Peyer's patch (tissue), 4 donors: Measurements from ENCODE around the gene POU2F3. TPM values are rescaled to one million over a fixed set of nuclear protein-coding genes. Genes with fewer than 3 reads are reported as not detected.
"Not testable (repeated sequence)": the region's sequence is repeated elsewhere in the genome, so short reads cannot be mapped to it uniquely, and the experiment has no call there.

Experiments used
- DNase-seq, 3 donors: peaks; one replicate each; pipeline ENCODE4 v3.0.0-alpha.2; 2017 to 2019
- H3K27ac ChIP-seq, 4 donors: fragments of 200-600 bp; sonication (generic); one replicate each; pipeline ENCODE4 v1.5.1; 2016 to 2019
- H3K27me3 ChIP-seq, 2 donors: fragments of 200-600 bp; sonication (generic); one replicate each; pipeline ENCODE4 v1.5.1; 2019
- H3K36me3 ChIP-seq, 3 donors: fragments of 200-600 bp; sonication (generic); one replicate each; pipeline ENCODE4 v1.5.1; 2016 to 2019
- H3K4me1 ChIP-seq, 4 donors: fragments of 200-600 bp; sonication (generic); one replicate each; pipeline ENCODE4 v1.5.1; 2016 to 2019
- H3K4me3 ChIP-seq, 4 donors: fragments of 200-600 bp; sonication (generic); 1 replicate in 3 of 4; 2 replicates in 1 of 4; pipeline ENCODE4 v1.5.1; 2016 to 2019; ENCODE audit warnings: mild to moderate bottlenecking in 1 of 4
- H3K9me3 ChIP-seq, 4 donors: fragments of 200-600 bp; sonication (generic); one replicate each; pipeline ENCODE4 v1.5.1; 2016 to 2019; ENCODE audit warnings: mild to moderate bottlenecking in 1 of 4
- CTCF ChIP-seq, 6 experiments: fragments of 450-650 bp in 4 of 6; fragments of 200-600 bp in 2 of 6; sonication (generic) in 1 of 6; IDR thresholded peaks; one replicate each; pipeline ENCODE4 v1.5.1; 2017 to 2019; ENCODE audit warnings: antibody characterized with exemption in 6 of 6, mild to moderate bottlenecking in 3 of 6, moderate library complexity in 1 of 6
- POLR2A ChIP-seq, 2 donors: fragments of 450-650 bp; IDR thresholded peaks; one replicate each; pipeline ENCODE4 v1.5.1; 2017; ENCODE audit warnings: antibody characterized with exemption in 2 of 2, mild to moderate bottlenecking in 2 of 2, moderate library complexity in 2 of 2
- total RNA-seq, 4 donors: library from RNA; depleted of rRNA; stranded (reverse); fragments of >200 nt; gene quantifications; one replicate each; pipeline ENCODE4 v1.1.0, GENCODE V29; 2016

The POU2F3 gene
- total RNA-seq, 4 donors from 2014 or later = 2.2 to 3.3 (median 2.8) TPM; not detected in 1

- no peaks in the 10 kb centered on the region for H3K36me3 ChIP-seq
- DNase-seq = no peak
- no peak overlapping the region for H3K27ac ChIP-seq
- H3K4me1 ChIP-seq = peaks cover 0 to 10% (median 2%) of the 10 kb centered on the region in 4 donors
- H3K4me3 ChIP-seq = no peak overlapping the region
- no peak for TF ChIP-seq CTCF (IDR thresholded peaks at IDR 0.05)
- H3K27me3 ChIP-seq = peaks cover 0 to 8% of the 10 kb centered on the region in 2 donors
- no peaks in the 10 kb centered on the region for H3K9me3 ChIP-seq
These were observed 4.8 kb downstream of the POU2F3 start for GRCh38 chr11:120244476-120245365.

GRCh38 chr11:120245434-120245833 lies 5.5 kb downstream of the POU2F3 start:
- H3K36me3 ChIP-seq = no peaks in the 10 kb centered on the region
- H3K4me3 ChIP-seq = no peak overlapping the region
- TF ChIP-seq CTCF (IDR thresholded peaks at IDR 0.05) (no peak), POLR2A (IDR thresholded peaks at IDR 0.05) (no peak)
- peaks cover 0 to 2% (median under 1%) of the 10 kb centered on the region in 4 donors for H3K4me1 ChIP-seq
- H3K27me3 ChIP-seq = peaks cover 0 to under 1% of the 10 kb centered on the region in 2 donors
- H3K27ac ChIP-seq = no peak overlapping the region
- no peaks in the 10 kb centered on the region for H3K9me3 ChIP-seq
- no peak for DNase-seq

GRCh38 chr11:120248551-120249278 lies 8.8 kb downstream of the POU2F3 start:
- Histone ChIP-seq H3K9me3 (no peaks in the 10 kb centered on the region), H3K27ac (no peak overlapping the region), H3K4me3 (no peak overlapping the region), H3K36me3 (no peaks in the 10 kb centered on the region), H3K4me1 (no peaks in the 10 kb centered on the region), H3K27me3 (no peaks in the 10 kb centered on the region)
- no peak for DNase-seq
- no peak for TF ChIP-seq POLR2A (IDR thresholded peaks at IDR 0.05)
- TF ChIP-seq CTCF (IDR thresholded peaks at IDR 0.05) = no peak

GRCh38 chr11:120249279-120250262 lies 9.6 kb downstream of the POU2F3 start:
- no peaks in the 10 kb centered on the region for H3K9me3 ChIP-seq
- DNase-seq = no peak
- no peaks in the 10 kb centered on the region for H3K27me3 ChIP-seq
- no peak for TF ChIP-seq CTCF (IDR thresholded peaks at IDR 0.05)
- no peak for TF ChIP-seq POLR2A (IDR thresholded peaks at IDR 0.05)
- no peak overlapping the region for H3K27ac ChIP-seq
- H3K36me3 ChIP-seq = no peaks in the 10 kb centered on the region
- H3K4me1 ChIP-seq = no peaks in the 10 kb centered on the region
- no peak overlapping the region for H3K4me3 ChIP-seq

- H3K36me3 ChIP-seq, DNase-seq, H3K4me3 ChIP-seq, H3K27me3 ChIP-seq, H3K4me1 ChIP-seq, H3K27ac ChIP-seq, H3K9me3 ChIP-seq: not testable (repeated sequence)
These were observed 13.4 kb downstream of the POU2F3 start for GRCh38 chr11:120253377-120253776.
